Aorta (tissue), 5 donors: Measurements from ENCODE around the gene CCL3. TPM values are rescaled to one million over a fixed set of nuclear protein-coding genes. Genes with fewer than 3 reads are reported as not detected.

Experiments
- ATAC-seq: fragments of 200-7000 bp; cut with Tn5 transposase; one replicate; pipeline ENCODE4 v1.9.1; 2022; ENCODE audit warnings: moderate library complexity; ENCODE audit not compliant: low FRiP score
- DNase-seq, 2 donors: peaks; one replicate each; pipeline ENCODE4 v3.0.0-alpha.2; 2020
- H3K27ac ChIP-seq, 2 donors: one replicate each; pipeline ENCODE4 v1.5.1; 2013; ENCODE audit warnings: low read length in 2 of 2, mild to moderate bottlenecking in 2 of 2, moderate library complexity in 2 of 2, control low read depth in 1 of 2, inconsistent platforms in 1 of 2, low read depth in 1 of 2
- H3K27me3 ChIP-seq, 2 donors: one replicate each; pipeline ENCODE4 v1.6.1; 2013; ENCODE audit warnings: control low read depth in 1 of 2, low read length in 1 of 2, mild to moderate bottlenecking in 1 of 2, moderate library complexity in 1 of 2; ENCODE audit not compliant: insufficient read depth in 2 of 2, control insufficient read depth in 1 of 2
- H3K36me3 ChIP-seq, 2 donors: one replicate each; pipeline ENCODE4 v1.6.1; 2013; ENCODE audit warnings: control low read depth in 1 of 2, low read length in 1 of 2, mild to moderate bottlenecking in 1 of 2; ENCODE audit not compliant: insufficient read depth in 2 of 2, control insufficient read depth in 1 of 2
- H3K4me1 ChIP-seq, 2 donors: one replicate each; pipeline ENCODE4 v1.6.1; 2013; ENCODE audit warnings: low read length in 2 of 2, control low read depth in 1 of 2, mild to moderate bottlenecking in 1 of 2, moderate library complexity in 1 of 2; ENCODE audit not compliant: insufficient read depth in 2 of 2, control insufficient read depth in 1 of 2
- H3K4me3 ChIP-seq, 2 donors: one replicate each; pipeline ENCODE4 v1.5.1; 2013; ENCODE audit warnings: low read length in 2 of 2, control low read depth in 1 of 2, mild to moderate bottlenecking in 1 of 2
- H3K9me3 ChIP-seq: one replicate; pipeline ENCODE4 v1.6.1; 2013; ENCODE audit warnings: mild to moderate bottlenecking, low read length; ENCODE audit not compliant: control insufficient read depth
- WGBS, 2 donors: extraction: QIAGEN DNeasy Blood & Tissue Kit; methylation state at CpG; one replicate each; pipeline ENCODE4 v1.1.7; 2013; 5-methylcytosine and 5-hydroxymethylcytosine counted together
- intact Hi-C, 2 donors: fragments of 100-400 bp; cut with DNase I; formaldehyde crosslinking; loops; one replicate each; pipeline versions ENCODE4 v1.14.2 to v1.15.0; 2022
- polyA plus RNA-seq, 2 donors: library from polyadenylated mRNA; stranded (reverse); fragments of 200-250 nt; gene quantifications; one replicate each; pipeline ENCODE4 v1.2.3, GENCODE V29; 2013
- total RNA-seq, 2 donors: library from RNA; stranded (reverse); fragmentation: NEBNext Ultra II Directional; extraction: Animal tissue kit (Norgen Biotek cat#: 25700); gene quantifications; one replicate each; pipeline ENCODE4 v1.2.1, GENCODE V29; 2021
- donor health status: healthy with polysubstance abuse.
- donor health status: Bipolar disorder and iron deficiency.
- donor health status: DM: no; HTN: no; CAD: no.
- donor health status: DM: no; HTN: no; CAD: no.
- donor health status: DM: yes; HTN: yes; CAD: no.

The CCL3 gene
- total and polyA plus RNA-seq, 4 donors: 4.0 to 38.3 (median 12.3) TPM

- DNase-seq: no peak
- peaks cover 2% of the 10 kb centered on the region for H3K9me3 ChIP-seq
- H3K27ac ChIP-seq: no peak overlapping the region
- H3K4me3 ChIP-seq: no peak overlapping the region
- no peaks in the 10 kb centered on the region for H3K27me3 ChIP-seq
- no peaks in the 10 kb centered on the region for H3K36me3 ChIP-seq
- no peaks in the 10 kb centered on the region for H3K4me1 ChIP-seq
- WGBS, 2 donors: 93 to 98% methylated on average over 2 of the region's 2 CpGs
- no peak for ATAC-seq
- intact Hi-C loops: no loop called here
Measured at GRCh38 chr17:36049643-36050042, 40.3 kb downstream of the CCL3 start.

GRCh38 chr17:36048066-36048465, 41.9 kb downstream of the CCL3 start:
- H3K4me3 ChIP-seq: no peak overlapping the region
- H3K36me3 ChIP-seq: no peaks in the 10 kb centered on the region
- H3K27me3 ChIP-seq: no peaks in the 10 kb centered on the region
- H3K27ac ChIP-seq: no peak overlapping the region
- DNase-seq (no peak), ATAC-seq (no peak)
- intact Hi-C loops: no loop called here
- H3K4me1 ChIP-seq: no peaks in the 10 kb centered on the region
- H3K9me3 ChIP-seq: peaks cover 2% of the 10 kb centered on the region
- WGBS, 2 donors: 73 to 74% methylated on average over 2 of the region's 2 CpGs

Other genes with a start within 250 kb of the CCL3 start
- not detected for gene HEATR9, start 221.3 kb downstream of the CCL3 start, total RNA-seq
- gene HEATR9, start 221.3 kb downstream of the CCL3 start, polyA plus RNA-seq: not detected
- gene CCL5, start 209.8 kb downstream of the CCL3 start, total RNA-seq: 1 to 10 TPM; 6.7 to 7.5 TPM
- gene CCL5, start 209.8 kb downstream of the CCL3 start, polyA plus RNA-seq: 1 to 10 TPM; 1.5 to 9.4 TPM
- not detected for gene RDM1, start 159.4 kb downstream of the CCL3 start, total RNA-seq
- not detected for gene RDM1, start 159.4 kb downstream of the CCL3 start, polyA plus RNA-seq
- gene LYZL6, start 146.4 kb downstream of the CCL3 start, total RNA-seq: not detected
- not detected for gene LYZL6, start 146.4 kb downstream of the CCL3 start, polyA plus RNA-seq
- 1 to 10 TPM; 1.1 to 1.9 TPM for gene CCL16, start 108.6 kb downstream of the CCL3 start, total RNA-seq
- not detected for gene CCL16, start 108.6 kb downstream of the CCL3 start, polyA plus RNA-seq
- 100 to 1,000 TPM; 136 to 224 TPM for gene CCL14, start 103.4 kb downstream of the CCL3 start, total RNA-seq
- gene CCL14, start 103.4 kb downstream of the CCL3 start, polyA plus RNA-seq: 1 to 10 TPM; 4.0 to 8.8 TPM
- not detected for gene CCL15, start 88.6 kb downstream of the CCL3 start, total RNA-seq
- 1 to 10 TPM in 1 of 2 donors, not detected in 1; 7.1 TPM for gene CCL15, start 88.6 kb downstream of the CCL3 start, polyA plus RNA-seq
- gene CCL23, start 72.2 kb downstream of the CCL3 start, total RNA-seq: 1 to 10 TPM; 5.6 to 8.6 TPM
- not detected for gene CCL23, start 72.2 kb downstream of the CCL3 start, polyA plus RNA-seq
- gene CCL18, start 25.9 kb downstream of the CCL3 start, total RNA-seq: 10 to 100 TPM in 1 of 2 donors, 1 to 10 TPM in 1; 5.6 to 39.0 TPM
- 10 to 100 TPM in 1 of 2 donors, under 1 TPM in 1; 0.64 to 53.0 TPM for gene CCL18, start 25.9 kb downstream of the CCL3 start, polyA plus RNA-seq
- gene CCL4, start 13.7 kb upstream of the CCL3 start, total RNA-seq: 10 to 100 TPM in 1 of 2 donors, 1 to 10 TPM in 1; 6.4 to 12.5 TPM
- gene CCL4, start 13.7 kb upstream of the CCL3 start, polyA plus RNA-seq: 10 to 100 TPM in 1 of 2 donors, 1 to 10 TPM in 1; 1.9 to 13.5 TPM
- 10 to 100 TPM in 1 of 2 donors, 1 to 10 TPM in 1; 5.0 to 13.8 TPM for gene TBC1D3B, start 86.5 kb upstream of the CCL3 start, total RNA-seq
- gene TBC1D3B, start 86.5 kb upstream of the CCL3 start, polyA plus RNA-seq: 1 to 10 TPM in 1 of 2 donors, not detected in 1; 5.1 TPM
- gene CCL3L1, start 106.6 kb upstream of the CCL3 start, total RNA-seq: 1 to 10 TPM in 1 of 2 donors, not detected in 1; 1.3 TPM
- under 1 TPM in 1 of 2 donors, not detected in 1; 0.63 TPM for gene CCL3L1, start 106.6 kb upstream of the CCL3 start, polyA plus RNA-seq
- gene CCL4L2, start 120.9 kb upstream of the CCL3 start, total RNA-seq: 1 to 10 TPM in 1 of 2 donors, under 1 TPM in 1; 0.94 to 1.4 TPM
- gene CCL4L2, start 120.9 kb upstream of the CCL3 start, polyA plus RNA-seq: 1 to 10 TPM in 1 of 2 donors, under 1 TPM in 1; 0.41 to 4.5 TPM
- gene TBC1D3I, start 174.4 kb upstream of the CCL3 start, total RNA-seq: 1 to 10 TPM in 1 of 2 donors, not detected in 1; 1.1 TPM
- gene TBC1D3I, start 174.4 kb upstream of the CCL3 start, polyA plus RNA-seq: 1 to 10 TPM in 1 of 2 donors, under 1 TPM in 1; 0.75 to 2.6 TPM
- gene TBC1D3G, start 233.7 kb upstream of the CCL3 start, total RNA-seq: not detected
- gene TBC1D3G, start 233.7 kb upstream of the CCL3 start, polyA plus RNA-seq: under 1 TPM in 1 of 2 donors, not detected in 1; 0.75 TPM